GM04503 (cell line): ENCODE data around the gene BCL2.
"Not testable (repeated sequence)": the region's sequence is repeated elsewhere in the genome, so short reads cannot be mapped to it uniquely, and the experiment has no call there.

Experiments used
- DNase-seq: peaks from one replicate; pipeline ENCODE4 v3.0.0-alpha.2; 2012; ENCODE audit warnings: low read depth

The BCL2 gene

DNA sequence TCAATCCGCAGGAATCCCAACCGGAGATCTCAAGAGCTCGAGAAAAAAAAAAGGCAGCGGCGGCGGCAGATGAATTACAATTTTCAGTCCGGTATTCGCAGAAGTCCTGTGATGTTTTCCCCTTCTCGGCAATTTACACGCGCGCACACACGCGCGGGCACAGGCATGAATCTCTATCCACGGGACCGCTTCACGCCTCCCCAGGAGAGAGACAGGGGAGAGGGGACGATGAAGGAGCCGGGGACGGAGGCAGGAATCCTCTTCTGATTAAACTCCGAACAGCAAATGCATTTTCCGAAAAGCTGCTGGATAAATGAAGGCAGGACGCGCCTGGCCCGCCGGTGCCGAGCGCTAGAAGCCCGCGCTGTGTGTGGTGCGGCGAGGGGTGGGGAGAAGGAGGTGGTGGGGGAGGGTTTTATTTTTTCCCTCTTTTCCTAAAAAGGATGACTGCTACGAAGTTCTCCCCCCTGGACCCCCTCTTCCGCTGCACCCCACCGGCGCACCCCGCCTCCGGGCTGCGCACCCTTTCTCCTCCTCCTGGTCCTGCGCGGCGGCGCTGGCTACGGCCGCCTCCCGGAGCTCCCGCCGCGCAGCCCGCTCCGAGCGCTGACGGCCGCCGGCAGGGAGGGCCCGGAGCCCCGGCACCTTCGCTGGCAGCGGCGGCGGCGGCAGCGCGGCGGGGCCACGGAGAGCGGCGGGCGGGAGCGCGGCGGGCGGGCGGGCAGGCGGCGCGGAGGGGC is at the start of gene BCL2:
Gene BCL2, minus strand, starts transcription at position 387 of the 740 bp plus-strand sequence.
- DNase-seq, result no peak

DNA sequence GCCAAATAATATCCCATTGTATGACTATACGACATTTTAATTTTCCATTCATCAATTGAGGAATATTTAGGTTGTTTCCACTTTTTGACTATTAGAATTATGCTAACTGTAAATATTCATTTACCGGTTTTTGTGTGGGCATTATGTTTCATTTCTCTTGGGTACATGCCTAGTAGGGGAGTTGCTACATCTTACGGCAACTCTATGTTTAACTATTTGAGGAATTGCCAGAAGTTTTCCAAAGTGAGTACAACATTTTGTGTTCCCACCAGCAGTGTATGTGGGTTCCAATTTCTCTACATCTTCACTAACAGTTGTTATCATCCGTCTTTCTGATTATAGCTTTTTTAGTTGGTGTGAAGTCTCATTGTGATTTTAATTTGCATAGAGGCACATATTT is 49.0 kb upstream of the BCL2 start:
- no peak for DNase-seq

DNA sequence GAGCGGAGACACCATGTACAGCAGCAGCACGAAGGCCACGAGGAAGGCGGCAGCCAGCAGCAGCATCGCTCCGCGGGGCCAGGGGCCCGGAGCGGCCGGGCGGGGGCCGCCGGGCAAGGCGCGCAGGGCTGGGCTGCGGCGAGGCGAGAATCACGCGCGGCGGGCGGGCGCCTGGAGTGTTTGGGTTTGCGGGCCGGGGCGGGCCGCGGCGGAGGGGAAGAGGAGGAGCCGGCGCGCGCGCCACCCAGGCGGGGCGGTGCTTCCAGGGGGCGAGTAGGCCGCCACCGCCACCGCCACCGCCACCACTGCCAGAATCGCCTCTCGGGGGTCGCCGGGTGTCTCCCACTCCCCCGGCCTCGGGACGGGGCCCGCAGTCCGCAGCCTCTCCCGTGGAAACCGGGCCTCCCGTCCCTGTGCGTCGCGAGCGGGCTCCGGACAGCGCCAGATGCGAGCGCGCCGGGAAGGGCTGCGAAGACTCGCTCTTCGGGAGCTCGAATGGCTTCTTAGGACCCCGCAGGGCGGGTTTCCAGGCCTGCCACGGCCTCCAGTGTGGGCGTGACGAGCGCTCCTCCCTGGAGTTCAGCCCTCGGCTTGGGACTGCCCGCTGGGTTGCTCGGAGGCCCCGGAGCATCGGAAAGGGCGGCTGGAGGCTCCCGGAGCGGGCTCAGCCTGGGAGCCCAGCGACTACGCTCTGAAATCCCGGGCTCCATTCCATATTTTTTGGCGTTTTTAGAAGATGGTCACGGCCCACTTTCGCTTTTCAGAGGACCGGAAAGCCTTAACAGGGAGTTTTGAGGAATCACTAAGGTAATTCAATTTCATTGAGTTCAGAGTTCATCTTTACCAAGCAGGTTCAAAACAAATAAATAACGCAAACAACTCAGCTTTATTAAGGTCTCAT is 47.7 kb upstream of the BCL2 start, which contains the start of gene KDSR:
Gene KDSR, minus strand, starts transcription at position 154 of the 901 bp plus-strand sequence. Its CDS starts 88 bp downstream, at position 66.
- DNase-seq, result peak; percentile 93

DNA sequence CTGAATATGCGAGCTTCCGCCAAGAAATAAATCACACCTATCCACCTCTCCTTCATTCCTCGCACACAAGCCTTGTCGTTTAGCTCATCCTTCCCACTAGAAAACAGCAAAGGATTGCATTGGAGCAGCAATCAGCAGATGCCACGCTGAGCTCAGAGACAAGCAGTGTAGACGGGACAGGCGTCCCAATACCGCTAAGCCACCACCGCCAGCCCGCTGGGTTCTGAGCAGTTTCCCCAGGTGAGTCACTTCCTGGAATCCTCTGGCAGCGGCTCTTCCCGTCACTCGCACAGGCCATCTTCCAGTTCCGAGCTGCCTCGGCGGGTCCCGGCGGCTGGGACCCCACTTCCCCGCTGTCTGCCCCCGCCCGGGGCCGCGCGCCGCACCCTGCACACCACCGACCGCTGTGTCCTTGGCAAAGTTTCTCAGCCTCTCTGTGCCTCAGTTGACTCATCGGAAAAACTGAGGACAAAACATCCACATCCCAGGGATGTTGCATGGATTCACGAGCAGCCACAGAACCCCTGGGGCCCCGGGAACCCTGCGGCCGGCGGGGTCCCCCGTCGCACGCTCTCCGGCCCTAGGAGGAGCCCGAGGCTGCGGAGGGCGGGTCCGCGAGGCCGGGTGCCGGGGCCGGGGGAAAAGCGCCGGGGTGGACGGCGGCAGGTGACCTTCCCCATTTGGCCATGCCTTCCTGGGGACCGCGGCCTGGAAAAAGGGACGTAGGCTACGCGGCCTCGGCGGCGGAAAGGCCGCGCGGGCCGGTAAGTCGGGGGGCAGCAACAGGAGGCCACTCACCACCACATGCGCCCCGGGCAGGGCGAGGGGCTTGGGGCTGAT is 46.9 kb upstream of the BCL2 start:
- no peak for DNase-seq

DNA sequence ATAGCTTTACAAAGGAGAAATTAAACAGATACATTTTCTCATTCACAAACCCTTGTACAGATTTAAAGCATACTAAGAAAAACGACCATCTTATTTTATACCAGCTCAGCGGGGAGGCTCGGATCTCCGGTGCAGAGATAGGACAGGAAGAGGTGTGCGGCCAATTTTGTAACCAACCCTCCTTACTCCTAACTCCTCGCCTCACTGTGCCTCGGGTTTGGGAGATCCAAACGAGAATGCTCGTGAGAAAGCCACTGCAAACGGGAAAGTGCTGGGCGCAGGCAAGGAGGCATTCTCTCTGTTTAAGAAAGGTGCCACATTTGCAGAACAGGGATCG is 46.3 kb upstream of the BCL2 start:
- no peak for DNase-seq

DNA sequence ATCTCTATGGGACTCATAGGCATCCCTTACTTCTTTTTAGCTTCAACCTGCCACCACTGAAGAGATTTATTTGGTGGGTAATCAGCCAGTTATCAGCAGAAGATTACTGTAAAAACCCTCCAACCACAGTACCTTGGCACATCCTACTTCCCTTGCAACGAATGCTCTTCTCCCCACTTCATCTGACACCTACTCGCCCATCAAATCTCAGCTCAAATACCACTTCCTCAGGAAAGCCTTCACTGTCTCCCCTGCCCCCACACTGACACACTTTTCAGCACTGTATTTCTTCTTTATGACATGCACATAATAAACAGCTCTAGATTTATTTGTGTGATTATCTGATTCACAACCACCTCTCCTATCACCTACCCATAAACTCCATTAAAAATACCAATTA is 44.4 kb upstream of the BCL2 start:
- no peak for DNase-seq

DNA sequence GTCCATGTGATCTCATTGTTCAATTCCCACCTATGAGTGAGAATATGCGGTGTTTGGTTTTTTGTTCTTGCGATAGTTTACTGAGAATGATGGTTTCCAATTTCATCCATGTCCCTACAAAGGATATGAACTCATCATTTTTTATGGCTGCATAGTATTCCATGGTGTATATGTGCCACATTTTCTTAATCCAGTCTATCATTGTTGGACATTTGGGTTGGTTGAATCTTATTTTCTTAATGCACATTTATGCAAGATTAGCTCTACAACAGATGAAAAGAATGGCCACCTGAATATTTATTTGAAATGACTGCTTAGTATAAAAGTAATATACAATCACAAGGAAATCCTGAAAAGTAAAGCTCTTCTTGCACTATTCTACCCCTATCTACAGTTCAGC is 43.9 kb upstream of the BCL2 start:
- DNase-seq, result not testable (repeated sequence)

DNA sequence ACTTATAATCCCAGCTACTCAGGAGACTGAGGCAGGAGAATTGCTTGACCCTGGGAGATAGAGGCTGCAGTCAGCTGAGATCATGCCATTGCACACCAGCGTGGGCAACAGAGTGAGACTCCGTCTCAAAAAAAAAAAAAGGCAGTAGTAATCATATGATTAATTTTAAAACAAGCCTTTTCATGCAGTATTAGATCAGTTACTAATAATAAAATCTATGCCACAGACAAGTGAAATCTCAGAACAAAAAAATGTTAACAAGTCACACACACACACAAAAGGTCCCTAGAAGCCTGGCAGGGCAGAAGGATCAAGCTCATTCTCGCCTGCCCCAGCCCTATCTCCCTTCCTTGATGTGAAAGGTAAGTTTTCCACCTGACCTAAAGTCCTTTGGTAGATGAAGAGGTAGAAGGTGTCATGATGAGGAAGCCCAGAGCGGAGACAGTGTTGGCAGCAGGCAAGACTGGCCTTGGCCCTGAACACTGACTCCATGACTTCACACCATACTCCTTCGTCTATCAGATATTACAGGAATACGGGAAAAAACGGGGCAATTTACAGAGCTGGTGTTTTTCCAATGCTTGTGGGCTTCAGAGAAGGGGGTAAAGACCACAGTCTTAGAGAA is 36.8 kb upstream of the BCL2 start:
- no peak for DNase-seq

DNA sequence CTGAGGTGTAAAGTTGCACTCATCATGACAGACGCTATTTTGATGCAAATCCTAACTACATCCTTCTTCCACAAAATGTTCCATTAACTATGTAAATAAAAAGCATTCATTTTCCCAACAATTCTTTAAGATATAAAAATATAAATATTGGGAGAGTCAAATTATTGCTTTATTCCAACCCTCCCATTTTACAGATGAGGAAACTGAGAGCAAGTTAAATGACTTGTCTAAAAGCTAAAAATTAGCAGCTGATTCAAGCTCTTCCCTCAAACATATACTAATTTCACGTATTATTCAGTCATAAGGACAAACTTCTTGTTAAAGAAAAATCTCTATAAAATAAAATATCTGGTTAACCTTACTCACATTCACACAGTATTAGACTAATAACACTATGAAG is 30.7 kb upstream of the BCL2 start:
- DNase-seq, result no peak

DNA sequence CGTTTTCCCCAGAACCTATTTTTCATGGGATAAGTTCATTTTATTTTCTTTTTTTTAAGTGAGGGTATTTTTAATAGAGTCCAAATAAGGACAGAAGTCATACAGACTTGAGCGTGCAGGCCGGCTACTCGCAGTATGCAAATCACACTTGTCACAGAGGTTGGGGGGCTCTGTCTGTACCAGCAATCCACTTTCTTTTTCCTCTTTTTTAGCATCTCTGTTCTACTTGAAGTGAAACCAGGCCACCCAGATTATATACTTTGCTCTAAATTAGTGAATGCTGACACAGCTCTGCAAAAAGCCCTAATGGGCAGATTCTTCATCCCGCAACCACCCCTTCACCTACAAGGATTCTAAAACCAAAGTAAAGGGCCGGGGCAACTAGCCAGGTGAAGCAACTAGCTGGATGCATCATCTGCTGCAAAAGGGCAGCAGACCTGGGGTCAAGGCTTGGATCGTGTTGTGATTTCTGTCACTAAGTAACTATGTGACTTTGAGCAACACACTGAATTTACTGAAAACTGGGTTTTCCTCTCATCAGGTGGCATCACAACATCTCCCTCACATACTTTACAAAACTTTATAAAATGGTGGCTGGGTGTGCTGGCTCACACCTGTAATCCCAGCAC is 29.1 kb upstream of the BCL2 start:
- DNase-seq, result no peak

DNA sequence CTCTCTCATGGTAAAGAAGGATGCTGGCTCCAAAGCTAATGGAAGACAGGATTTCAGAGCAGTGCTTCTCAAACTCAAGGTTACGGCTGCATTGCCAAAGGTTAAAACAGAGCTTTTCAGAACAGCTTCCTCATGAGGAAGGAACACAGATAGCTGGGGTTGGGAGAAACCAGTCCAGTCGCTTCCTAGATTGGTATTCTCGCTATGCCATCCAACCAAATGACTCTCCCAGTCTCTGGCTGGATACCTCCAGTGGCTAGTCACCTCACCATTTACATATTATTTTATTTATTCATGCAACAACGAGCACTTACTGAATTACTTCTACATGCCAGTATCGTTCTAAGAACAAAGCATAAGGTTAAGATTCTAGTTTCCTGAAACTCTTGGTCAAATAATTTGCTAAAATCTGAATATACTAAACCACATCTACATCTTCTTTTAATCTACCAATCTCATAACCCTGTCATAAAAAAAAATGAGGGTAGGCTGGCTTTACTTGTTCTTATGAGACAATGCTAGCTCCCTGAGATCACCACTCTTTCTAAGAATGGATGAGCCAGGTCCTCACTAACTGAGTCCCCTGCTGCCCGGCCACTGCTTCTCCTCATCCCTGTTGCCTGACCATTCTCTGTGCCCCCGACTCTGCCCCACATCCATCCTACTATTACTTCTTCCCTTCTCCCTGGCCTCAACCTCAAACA is 27.1 kb upstream of the BCL2 start:
- no peak for DNase-seq

DNA sequence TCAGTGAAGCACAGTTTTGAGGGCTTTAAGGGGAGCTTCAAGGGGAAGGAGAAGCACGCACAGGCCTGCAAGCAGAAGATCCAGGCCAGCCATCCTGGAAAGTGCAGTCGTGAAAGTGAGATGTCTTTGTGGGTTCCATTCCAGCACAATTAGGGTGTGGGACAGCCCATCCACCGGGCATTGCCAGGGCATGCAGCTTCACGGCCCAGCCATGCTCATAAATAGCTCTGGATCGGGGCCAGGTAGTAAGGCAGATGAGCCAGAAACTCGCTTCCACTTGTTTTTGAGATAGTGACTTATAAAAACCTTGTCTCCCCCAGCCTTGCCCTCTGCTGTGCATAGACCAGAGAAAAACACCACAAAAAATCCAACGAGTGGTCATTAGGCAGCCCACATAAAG is 26.5 kb upstream of the BCL2 start:
- no peak for DNase-seq

DNA sequence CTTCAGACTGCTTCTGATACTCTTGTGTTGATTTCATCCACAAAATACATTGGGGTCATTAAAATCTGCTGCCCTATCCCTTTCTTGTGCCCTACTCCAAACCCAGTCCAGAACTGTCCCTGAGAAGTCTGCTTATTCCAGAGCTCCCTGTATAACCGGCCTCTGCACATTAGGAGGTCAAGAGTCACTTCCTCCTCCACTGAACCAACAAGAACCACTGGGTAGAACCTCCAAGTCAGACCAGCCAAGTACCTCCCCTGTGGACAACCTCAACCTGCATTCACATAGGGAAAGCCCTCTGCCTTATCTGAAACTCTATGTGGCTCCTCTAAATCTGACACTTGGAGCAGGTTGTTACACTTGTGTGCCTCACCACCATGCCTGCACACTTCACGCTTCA is 25.3 kb upstream of the BCL2 start:
- no peak for DNase-seq

DNA sequence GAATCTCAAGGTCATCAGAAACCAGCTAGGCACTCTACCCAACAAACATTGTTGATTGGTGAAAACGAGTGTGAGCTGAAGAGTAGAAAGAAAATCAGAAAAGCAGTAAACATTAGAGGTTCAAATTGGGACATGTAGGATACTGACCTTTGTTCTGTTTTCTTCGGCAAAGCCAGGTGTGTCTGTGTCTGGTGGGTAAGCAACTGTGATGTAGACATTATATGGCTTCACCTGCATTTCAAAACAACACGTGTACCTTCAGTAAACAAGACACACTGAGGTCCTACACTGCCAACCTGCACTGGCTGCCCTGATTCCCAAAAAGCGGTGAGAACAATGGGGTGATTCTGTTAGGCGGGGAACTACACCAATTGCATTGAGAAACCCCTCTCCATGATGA is 24.7 kb upstream of the BCL2 start:
- no peak for DNase-seq

DNA sequence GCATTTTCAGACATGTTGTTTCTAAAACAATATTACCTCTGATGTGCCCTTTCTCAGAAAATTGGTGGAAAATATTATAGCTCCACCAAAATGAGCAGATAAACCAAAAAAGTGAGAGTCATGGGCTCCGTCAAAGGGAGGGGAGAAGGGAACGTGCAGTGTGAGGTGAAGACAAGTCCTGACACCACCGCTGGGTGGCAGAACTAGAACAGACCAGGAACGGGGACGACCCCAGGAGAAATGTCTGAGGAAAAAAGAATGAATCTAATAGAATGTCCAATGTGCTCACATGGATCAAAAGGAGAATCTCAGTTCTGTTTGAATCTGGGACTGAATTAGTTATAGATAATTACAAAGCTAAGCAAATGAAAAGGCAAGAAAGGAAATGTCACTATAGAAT is 22.6 kb upstream of the BCL2 start:
- DNase-seq, result no peak

DNA sequence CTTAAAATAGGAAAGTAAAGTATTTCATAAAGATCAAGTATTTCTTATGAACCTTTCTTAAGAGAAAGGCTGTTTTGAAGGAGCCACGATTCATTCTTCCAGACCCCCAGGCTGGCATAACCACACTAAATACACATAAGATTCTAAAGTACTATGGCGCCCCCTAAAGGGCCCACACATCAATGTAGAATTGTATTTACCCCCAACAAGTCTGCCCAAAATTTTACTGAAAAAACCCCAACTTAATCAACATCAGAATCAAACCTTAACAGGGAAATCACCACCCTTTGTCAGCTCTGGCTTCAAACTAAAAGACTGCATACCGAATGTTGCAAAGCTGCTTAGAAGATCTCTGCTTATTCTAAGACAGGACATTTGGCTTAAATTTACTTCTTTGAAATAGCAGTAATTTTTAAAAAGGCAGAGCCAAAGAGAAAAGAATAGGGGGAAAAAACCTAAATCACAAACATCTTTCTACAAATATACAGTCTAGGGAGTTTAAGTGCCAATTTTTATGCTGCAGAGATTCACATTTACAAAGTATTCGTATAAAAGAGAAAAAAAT is 20.4 kb upstream of the BCL2 start:
- DNase-seq, result no peak

DNA sequence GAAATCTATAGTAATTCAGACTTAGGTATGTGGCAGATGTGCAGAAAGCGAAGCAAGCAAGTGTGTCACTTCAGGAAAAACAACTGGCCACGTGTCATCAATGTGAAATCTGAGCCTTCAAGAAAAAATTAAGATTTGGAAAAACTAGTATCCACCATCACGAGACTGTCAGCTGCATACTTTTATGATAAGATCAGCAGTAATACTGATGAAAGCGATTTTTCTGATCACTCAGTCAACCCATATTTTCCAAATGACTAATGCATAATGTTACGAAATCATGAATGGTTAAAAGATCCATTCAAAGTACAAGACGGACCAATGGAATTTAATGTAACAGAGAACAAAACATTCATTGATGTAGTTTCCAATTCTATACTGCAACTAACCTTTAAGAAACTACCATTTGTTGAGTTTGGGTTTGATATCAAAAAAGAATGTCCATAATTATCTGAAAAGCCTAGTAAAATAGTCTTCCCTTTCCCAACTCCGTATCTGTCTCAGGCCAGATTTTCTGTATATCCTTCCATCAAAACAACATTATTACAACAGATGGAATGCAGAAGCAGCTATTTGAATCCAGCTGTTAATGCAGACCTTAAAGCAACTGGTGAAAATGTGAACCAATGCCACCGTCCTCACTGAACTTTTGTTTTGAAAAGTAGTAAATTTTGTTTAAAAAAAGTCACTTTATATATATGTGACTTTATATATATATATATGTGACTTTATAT is 17.0 kb upstream of the BCL2 start:
- peak; percentile 87 for DNase-seq

DNA sequence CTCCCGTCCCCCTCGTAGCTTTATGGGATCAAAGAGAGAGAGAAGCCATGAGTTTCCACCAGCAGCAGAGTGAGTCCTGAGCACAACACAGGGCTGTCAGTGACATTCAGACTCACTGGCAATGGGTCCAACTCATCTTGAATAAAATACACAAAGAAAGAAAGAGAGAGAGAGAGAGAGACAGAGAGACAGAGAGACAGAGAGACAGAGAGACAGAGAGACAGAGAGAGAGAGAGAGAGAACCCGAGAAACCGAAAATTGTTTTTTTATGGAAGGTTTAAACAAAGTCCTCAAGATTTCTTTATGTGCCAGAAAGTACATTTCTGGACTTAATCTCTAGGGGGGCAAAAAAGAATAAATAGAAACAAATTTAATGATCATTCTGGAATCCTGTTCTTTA is 11.5 kb upstream of the BCL2 start:
- DNase-seq, result no peak

DNA sequence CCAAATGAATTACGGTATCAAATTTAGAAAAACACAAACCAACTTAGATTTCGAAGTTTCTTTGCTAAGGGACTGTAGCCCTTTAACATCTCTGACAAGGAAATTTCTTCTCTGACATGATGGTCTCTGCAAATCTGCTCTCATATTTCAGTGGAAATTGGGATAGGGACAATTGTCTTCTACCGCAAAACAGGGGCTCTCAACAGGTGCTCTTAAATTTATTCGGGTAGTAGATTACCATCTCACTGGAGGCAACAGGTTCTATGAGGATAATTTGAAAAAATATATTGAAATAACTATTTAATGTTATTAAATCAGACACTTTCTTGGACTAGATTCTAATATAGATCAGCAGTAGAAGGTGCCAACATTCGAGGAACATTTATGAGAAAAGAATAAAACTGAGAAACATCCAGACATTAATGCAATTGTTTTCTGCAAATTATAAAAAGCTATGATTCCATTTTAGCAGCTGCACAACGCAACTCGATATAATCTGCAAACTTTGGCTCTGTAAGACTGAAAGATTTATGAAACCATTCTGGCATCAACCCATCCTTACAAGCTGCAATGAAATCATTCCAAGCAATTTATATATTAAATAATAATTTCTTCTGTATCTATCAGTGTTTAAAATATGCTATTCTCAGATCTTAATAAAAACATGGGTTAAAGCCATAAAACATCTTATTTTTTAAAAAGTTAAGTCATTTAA is 10.0 kb upstream of the BCL2 start:
- DNase-seq, result no peak
